C4-2B (cell line): Measurements from ENCODE around the gene TTLL3.

Source experiments
- CTCF ChIP-seq: fragments of 450-650 bp; conservative IDR thresholded peaks from 2 replicates; pipeline ENCODE4 v1.5.1; 2017; ENCODE audit warnings: mild to moderate bottlenecking
- ZFX ChIP-seq: fragments of 450-650 bp; IDR thresholded peaks from 2 replicates; pipeline ENCODE4 v1.6.1; 2017

GRCh38 chr3:9791790-9792404 lies 18.2 kb upstream of the TTLL3 start:
- TF ChIP-seq CTCF (no peak), ZFX (peak; percentile 47; the same call in 1 of the 2 replicates)
